CD4-positive, alpha-beta memory T cell (primary cell): ENCODE results near the gene ANGPTL1. TPM values are rescaled to one million over a fixed set of nuclear protein-coding genes. Genes with fewer than 3 reads are reported as not detected.

ENCODE experiments used
- CTCF ChIA-PET: fragments of 350-600 bp; sonication (Branson Sonifier 250); formaldehyde crosslinking; loops from one replicate; lab custom pipeline; 2021; ENCODE audit warnings: inconsistent platforms; ENCODE audit not compliant: partially characterized antibody; lab: Charles Lee
- POLR2A ChIA-PET: fragments of 350-600 bp; sonication (Branson Sonifier 250); formaldehyde crosslinking; loops from one replicate; lab custom pipeline; 2021; ENCODE audit not compliant: partially characterized antibody; lab: Charles Lee
- DNase-seq, 5 donors: peaks; one replicate each; pipeline versions ENCODE4 v3.0.0 to v3.0.0-alpha.2; 2020 to 2022; ENCODE audit warnings: mixed read lengths in 1 of 5
- H3K27ac ChIP-seq: one replicate; pipeline ENCODE4 v1.7.0; 2013; ENCODE audit warnings: low read depth, low read length
- H3K27me3 ChIP-seq: 2 replicates; pipeline ENCODE4 v1.7.0; 2013; ENCODE audit warnings: mild to moderate bottlenecking, low read length, moderate library complexity; ENCODE audit not compliant: insufficient read depth
- H3K36me3 ChIP-seq: 2 replicates; pipeline ENCODE4 v1.7.0; 2013; ENCODE audit warnings: mild to moderate bottlenecking, low read length, moderate library complexity; ENCODE audit not compliant: insufficient read depth
- H3K4me1 ChIP-seq: 2 replicates; pipeline ENCODE4 v1.7.0; 2013; ENCODE audit warnings: mild to moderate bottlenecking, low read length, moderate library complexity; ENCODE audit not compliant: insufficient read depth
- H3K4me3 ChIP-seq, 2 donors: one replicate each; pipeline ENCODE4 v1.7.0; 2013; ENCODE audit warnings: low read length in 2 of 2, mild to moderate bottlenecking in 1 of 2
- H3K9me3 ChIP-seq, 2 donors: one replicate each; pipeline ENCODE4 v1.7.0; 2013; ENCODE audit warnings: low read length in 2 of 2, control low read depth in 1 of 2; ENCODE audit not compliant: control insufficient read depth in 1 of 2
- H3K27ac Mint-ChIP-seq, 7 donors: one replicate each; pipeline ENCODE4 v1.8.0; 2020 to 2021; ENCODE audit warnings: mixed read lengths in 7 of 7, mild to moderate bottlenecking in 6 of 7, inconsistent platforms in 3 of 7, moderate library complexity in 3 of 7
- H3K27me3 Mint-ChIP-seq, 2 donors: one replicate each; pipeline ENCODE4 v1.8.0; 2020 to 2021; ENCODE audit warnings: mixed read lengths in 2 of 2
- H3K36me3 Mint-ChIP-seq, 2 donors: one replicate each; pipeline ENCODE4 v1.8.0; 2020 to 2021; ENCODE audit warnings: mixed read lengths in 2 of 2, inconsistent platforms in 1 of 2, mild to moderate bottlenecking in 1 of 2
- H3K4me1 Mint-ChIP-seq, 4 donors: one replicate each; pipeline ENCODE4 v1.8.0; 2020 to 2021; ENCODE audit warnings: mixed read lengths in 4 of 4, mild to moderate bottlenecking in 1 of 4
- H3K4me3 Mint-ChIP-seq, 8 donors: one replicate each; pipeline ENCODE4 v1.8.0; 2020 to 2021; ENCODE audit warnings: mixed read lengths in 8 of 8, mild to moderate bottlenecking in 7 of 8, moderate library complexity in 6 of 8, inconsistent platforms in 3 of 8
- H3K9me3 Mint-ChIP-seq, 8 donors: one replicate each; pipeline ENCODE4 v1.8.0; 2020 to 2021; ENCODE audit warnings: mixed read lengths in 8 of 8, mild to moderate bottlenecking in 5 of 8, inconsistent platforms in 3 of 8, moderate library complexity in 1 of 8
- intact Hi-C: fragments of 100-400 bp; cut with micrococcal nuclease; formaldehyde crosslinking; loops from one replicate; pipeline ENCODE4 v1.15.1; 2023
- polyA plus RNA-seq, 2 donors: library from polyadenylated mRNA; unstranded; fragments of 300-500 nt; fragmentation: Illumina TruSeq; gene quantifications; one replicate each; pipeline ENCODE4 v1.2.3, GENCODE V29; 2021
- total RNA-seq, 2 experiments: library from RNA; stranded (reverse); gene quantifications; one replicate each; pipeline ENCODE4 v1.2.3, GENCODE V29; 2021

Gene ANGPTL1
- total and polyA plus RNA-seq, 4 experiments from 2014 or later, result not detected

GRCh38 chr1:178881950-178882349 is 11.1 kb upstream of the ANGPTL1 start:
- intact Hi-C loops, result no loop called here
- H3K9me3 ChIP-seq, result no peaks in the 10 kb centered on the region
- Mint-ChIP-seq H3K9me3 (no peaks in the 10 kb centered on the region), H3K27ac (no peak overlapping the region), H3K4me1 (no peaks in the 10 kb centered on the region), H3K27me3 (peaks cover 0 to 1% of the 10 kb centered on the region in 2 donors), H3K36me3 (peaks cover 7 to 8% of the 10 kb centered on the region in 2 donors), H3K4me3 (no peak overlapping the region)
- H3K27ac ChIP-seq, result no peak overlapping the region
- no peaks in the 10 kb centered on the region for H3K4me1 ChIP-seq
- H3K36me3 ChIP-seq, result no peaks in the 10 kb centered on the region
- no peak for DNase-seq
- H3K27me3 ChIP-seq, result no peaks in the 10 kb centered on the region
- ChIA-PET CTCF (no interaction called here), POLR2A (no interaction called here)
- no peak overlapping the region for H3K4me3 ChIP-seq

DNA sequence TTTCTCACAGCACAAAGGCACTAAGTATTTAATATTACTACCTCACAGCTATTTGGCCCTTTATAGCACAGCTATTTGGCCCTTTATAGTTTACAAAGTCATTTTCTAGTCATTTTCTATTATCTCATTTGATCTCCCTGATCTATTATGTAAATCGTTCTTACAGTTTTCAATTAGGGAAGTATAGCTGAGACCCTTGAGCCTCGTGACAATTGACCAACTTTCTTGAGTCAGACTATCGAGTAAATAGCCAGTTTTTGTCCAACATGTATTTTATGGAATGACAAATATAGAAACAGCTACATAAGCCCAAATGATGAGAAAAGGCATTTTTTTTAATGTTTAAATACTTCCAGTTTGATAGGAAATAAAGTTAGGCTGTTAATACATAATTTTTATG is 7.0 kb upstream of the ANGPTL1 start:
- no peak overlapping the region for H3K27ac ChIP-seq
- H3K4me3 Mint-ChIP-seq, result no peak overlapping the region
- CTCF ChIA-PET, result no interaction called here
- no peaks in the 10 kb centered on the region for H3K27me3 ChIP-seq
- POLR2A ChIA-PET, result no interaction called here
- no peaks in the 10 kb centered on the region for H3K9me3 ChIP-seq
- intact Hi-C loops, result no loop called here
- no peak for DNase-seq
- no peaks in the 10 kb centered on the region for H3K36me3 Mint-ChIP-seq
- H3K27ac Mint-ChIP-seq, result no peak overlapping the region
- H3K4me1 Mint-ChIP-seq, result no peaks in the 10 kb centered on the region
- H3K27me3 Mint-ChIP-seq, result peaks cover 1% of the 10 kb centered on the region in 2 donors
- H3K36me3 ChIP-seq, result no peaks in the 10 kb centered on the region
- no peak overlapping the region for H3K4me3 ChIP-seq
- no peaks in the 10 kb centered on the region for H3K4me1 ChIP-seq
- peaks cover 0 to 2% (median 0%) of the 10 kb centered on the region in 8 donors for H3K9me3 Mint-ChIP-seq

DNA sequence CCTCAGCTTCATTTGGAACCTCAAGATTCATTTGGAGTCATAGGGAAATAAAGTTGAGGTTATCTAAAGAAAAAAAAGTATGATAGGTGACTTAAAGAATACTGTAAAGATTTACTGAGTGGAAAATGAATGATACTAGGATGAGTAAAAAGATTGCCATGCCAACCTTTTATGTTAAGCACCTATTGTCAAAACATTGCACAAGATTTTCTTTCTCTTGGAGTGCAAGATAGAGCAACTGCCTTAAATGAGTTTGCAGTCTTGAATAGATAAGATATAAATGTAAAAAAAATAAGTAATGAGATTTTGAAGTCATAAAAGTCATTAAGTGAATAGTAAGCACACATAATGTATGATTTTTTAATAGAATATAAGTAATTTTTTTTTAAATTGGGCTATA is 5.1 kb upstream of the ANGPTL1 start:
- Mint-ChIP-seq H3K27ac (no peak overlapping the region), H3K9me3 (peaks cover 0 to 2% (median 0%) of the 10 kb centered on the region in 8 donors), H3K4me1 (no peaks in the 10 kb centered on the region), H3K4me3 (no peak overlapping the region), H3K36me3 (no peaks in the 10 kb centered on the region), H3K27me3 (peaks cover 0 to 1% of the 10 kb centered on the region in 2 donors)
- intact Hi-C loops, result no loop called here
- Histone ChIP-seq H3K4me1 (no peaks in the 10 kb centered on the region), H3K27me3 (no peaks in the 10 kb centered on the region), H3K9me3 (no peaks in the 10 kb centered on the region), H3K36me3 (no peaks in the 10 kb centered on the region), H3K27ac (no peak overlapping the region), H3K4me3 (no peak overlapping the region)
- DNase-seq, result no peak
- ChIA-PET POLR2A (no interaction called here), CTCF (no interaction called here)

DNA sequence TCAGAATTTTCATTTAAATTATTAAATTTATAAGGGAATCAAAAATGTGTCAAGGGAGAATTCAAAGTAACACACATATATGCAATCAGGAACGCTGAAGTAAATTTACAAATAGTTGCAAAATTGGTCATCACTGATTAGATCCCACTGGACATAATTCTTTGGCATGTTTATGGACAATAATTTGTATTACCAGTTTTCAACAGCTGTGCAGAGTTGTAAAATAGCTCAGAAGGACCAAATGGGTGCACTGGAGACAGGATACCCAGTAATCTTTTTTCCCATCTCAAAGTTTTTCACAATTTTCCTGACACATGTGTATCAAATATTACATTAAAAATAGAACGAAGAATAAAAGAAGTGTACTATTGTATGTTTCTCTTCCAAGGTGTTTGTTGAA is 4.1 kb upstream of the ANGPTL1 start:
- Mint-ChIP-seq H3K9me3 (peaks cover 0 to 2% (median 0%) of the 10 kb centered on the region in 8 donors), H3K27me3 (peaks cover 0 to 1% of the 10 kb centered on the region in 2 donors), H3K36me3 (no peaks in the 10 kb centered on the region), H3K4me3 (no peak overlapping the region), H3K27ac (no peak overlapping the region), H3K4me1 (no peaks in the 10 kb centered on the region)
- H3K27ac ChIP-seq, result no peak overlapping the region
- H3K27me3 ChIP-seq, result no peaks in the 10 kb centered on the region
- DNase-seq, result no peak
- no peaks in the 10 kb centered on the region for H3K4me1 ChIP-seq
- no peak overlapping the region for H3K4me3 ChIP-seq
- intact Hi-C loops, result no loop called here
- H3K9me3 ChIP-seq, result no peaks in the 10 kb centered on the region
- ChIA-PET POLR2A (no interaction called here), CTCF (no interaction called here)
- no peaks in the 10 kb centered on the region for H3K36me3 ChIP-seq

DNA sequence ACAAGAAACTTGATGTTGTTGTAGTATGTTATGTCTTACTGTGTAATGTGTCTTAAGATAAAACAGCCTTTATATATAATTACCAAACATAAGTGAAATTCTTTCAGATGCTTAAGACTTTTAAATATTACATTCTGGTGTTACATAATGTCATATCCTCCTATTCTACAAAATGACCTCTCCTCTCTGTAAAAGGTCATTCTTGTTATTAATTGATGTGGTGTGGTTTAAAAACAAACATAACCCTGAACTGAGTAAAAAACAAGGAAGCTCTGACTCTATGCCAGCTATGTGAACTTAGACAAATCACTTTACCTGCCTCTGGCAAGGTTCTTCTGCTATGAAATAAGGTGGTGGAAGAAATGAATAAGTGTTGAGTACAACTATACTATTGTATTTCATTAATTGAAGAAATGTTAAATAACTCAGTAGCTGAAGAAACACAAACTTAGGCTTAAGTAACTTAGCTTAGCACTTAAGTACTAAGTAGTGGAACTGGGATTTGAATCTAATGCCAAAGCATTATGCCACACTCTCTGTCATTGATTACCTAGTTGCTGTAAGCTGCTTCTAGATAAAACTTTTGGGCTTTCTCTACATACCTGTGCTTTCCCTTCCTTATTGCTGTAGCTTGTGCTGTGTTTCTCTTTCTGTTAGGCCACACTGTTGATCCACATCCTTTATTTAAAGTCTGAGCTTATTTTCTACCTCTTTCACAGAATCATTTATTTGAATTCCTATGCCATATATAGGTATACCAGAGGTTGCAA is 859 bp upstream of the ANGPTL1 start:
- H3K27ac Mint-ChIP-seq, result peak overlapping the region in 1 of 7 donors; percentile 7
- Histone ChIP-seq H3K9me3 (no peaks in the 10 kb centered on the region), H3K4me1 (no peaks in the 10 kb centered on the region), H3K36me3 (no peaks in the 10 kb centered on the region), H3K27ac (no peak overlapping the region), H3K27me3 (no peaks in the 10 kb centered on the region), H3K4me3 (no peak overlapping the region)
- H3K4me3 Mint-ChIP-seq, result no peak overlapping the region
- POLR2A ChIA-PET, result no interaction called here
- intact Hi-C loops, result no loop called here
- H3K36me3 Mint-ChIP-seq, result no peaks in the 10 kb centered on the region
- CTCF ChIA-PET, result interaction anchor here (2.4 kb wide), 1 partner anchor 131 kb away, joined by 6 read pairs; no protein-coding TSS in a partner anchor
- H3K9me3 Mint-ChIP-seq, result peaks cover 0 to 2% (median 0%) of the 10 kb centered on the region in 8 donors
- DNase-seq, result no peak
- H3K4me1 Mint-ChIP-seq, result peaks cover 0 to 3% (median 1%) of the 10 kb centered on the region in 4 donors
- H3K27me3 Mint-ChIP-seq, result peaks cover 0 to 1% of the 10 kb centered on the region in 2 donors

GRCh38 chr1:178870221-178870620 is 656 bp downstream of the ANGPTL1 start:
- Mint-ChIP-seq H3K9me3 (no peaks in the 10 kb centered on the region), H3K27me3 (peaks cover 0 to under 1% of the 10 kb centered on the region in 2 donors), H3K4me1 (peaks cover 0 to 3% (median 1%) of the 10 kb centered on the region in 4 donors), H3K36me3 (no peaks in the 10 kb centered on the region), H3K4me3 (no peak overlapping the region), H3K27ac (no peak overlapping the region)
- Histone ChIP-seq H3K27me3 (no peaks in the 10 kb centered on the region), H3K4me3 (no peak overlapping the region), H3K36me3 (no peaks in the 10 kb centered on the region), H3K9me3 (no peaks in the 10 kb centered on the region), H3K4me1 (no peaks in the 10 kb centered on the region), H3K27ac (no peak overlapping the region)
- POLR2A ChIA-PET, result no interaction called here
- DNase-seq, result no peak
- CTCF ChIA-PET, result interaction anchor here (2.4 kb wide), 1 partner anchor 133 kb away, joined by 6 read pairs; no protein-coding TSS in a partner anchor
- intact Hi-C loops, result no loop called here

DNA sequence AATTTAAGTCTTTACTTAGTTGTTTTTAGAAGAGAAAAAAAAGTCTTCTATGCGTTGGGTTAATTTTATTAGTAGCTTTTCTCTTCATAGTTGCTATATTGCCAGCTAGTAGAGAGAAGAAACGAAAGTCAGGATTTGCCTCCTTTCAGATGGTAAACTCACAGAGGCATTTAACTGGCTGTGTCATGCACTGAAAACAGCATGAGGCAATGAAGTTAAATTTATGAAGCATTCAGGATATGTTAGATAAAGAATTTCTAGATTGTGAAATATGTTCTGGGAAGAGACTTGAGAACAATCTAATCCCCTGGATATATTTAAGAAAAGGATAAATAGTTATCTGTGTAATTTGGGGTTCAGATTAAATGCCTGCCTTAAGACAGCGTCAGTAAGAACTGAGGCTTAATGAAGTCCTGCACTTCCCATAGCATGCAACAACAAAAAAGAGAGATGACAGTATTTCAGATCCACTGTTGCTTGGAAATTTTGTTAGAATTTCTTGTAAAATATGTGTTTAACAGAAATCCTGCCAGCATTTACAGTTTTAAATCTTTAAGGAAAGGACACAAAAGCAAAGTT is 1.7 kb downstream of the ANGPTL1 start:
- CTCF ChIA-PET, result no interaction called here
- intact Hi-C loops, result no loop called here
- no peaks in the 10 kb centered on the region for H3K36me3 ChIP-seq
- POLR2A ChIA-PET, result no interaction called here
- H3K27me3 ChIP-seq, result no peaks in the 10 kb centered on the region
- H3K4me1 ChIP-seq, result no peaks in the 10 kb centered on the region
- no peaks in the 10 kb centered on the region for H3K9me3 ChIP-seq
- DNase-seq, result no peak
- Mint-ChIP-seq H3K9me3 (no peaks in the 10 kb centered on the region), H3K4me3 (no peak overlapping the region), H3K4me1 (peaks cover 0 to 5% (median 1%) of the 10 kb centered on the region in 4 donors), H3K36me3 (no peaks in the 10 kb centered on the region), H3K27ac (no peak overlapping the region), H3K27me3 (no peaks in the 10 kb centered on the region)
- H3K4me3 ChIP-seq, result no peak overlapping the region
- H3K27ac ChIP-seq, result no peak overlapping the region
